ENCODE measurements around the gene CDC20. TPM values are rescaled to one million over a fixed set of nuclear protein-coding genes. Genes with fewer than 3 reads are reported as not detected.

CDC20 gene
- total RNA-seq, 2 experiments from 2014 or later = 130 to 141 TPM

- H3K27me3 Mint-ChIP-seq = no peaks in the 10 kb centered on the region
- H3K27ac Mint-ChIP-seq = no peak overlapping the region
- ChIA-PET CTCF (no interaction called here), POLR2A (interaction anchor here (1.3 kb wide), 1 partner anchor 13 kb away, joined by 4 read pairs; no protein-coding TSS in a partner anchor)
- DNase-seq = no peak
- H3K4me3 Mint-ChIP-seq = no peak overlapping the region
- H3K9me3 Mint-ChIP-seq = no peaks in the 10 kb centered on the region
- H3K4me1 Mint-ChIP-seq = peaks cover 22% of the 10 kb centered on the region
- peaks cover 18% of the 10 kb centered on the region for H3K36me3 Mint-ChIP-seq (ENCODE audit: low read depth)
These were observed 4.3 kb upstream of the CDC20 start for GRCh38 chr1:43354471-43354870.

DNA sequence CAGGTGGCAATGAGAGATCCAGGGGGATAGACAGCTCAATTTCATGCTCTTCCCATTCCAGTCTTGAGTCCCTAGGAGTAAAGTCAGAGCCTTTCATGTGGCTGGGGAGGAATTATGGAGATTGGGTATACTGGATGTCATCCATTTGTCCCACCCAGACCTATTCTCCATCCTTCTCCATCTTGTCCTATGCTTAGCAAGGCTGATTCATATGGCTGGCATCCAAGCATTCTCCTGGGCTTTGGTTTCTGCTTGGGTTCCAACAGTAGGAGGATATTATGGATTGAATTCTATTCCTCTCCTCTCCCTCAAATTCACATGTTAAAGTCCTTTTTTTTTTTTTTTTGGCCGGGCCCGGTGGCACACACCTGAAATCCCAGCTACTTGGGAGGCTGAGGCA is 3.8 kb upstream of the CDC20 start:
- H3K4me1 Mint-ChIP-seq = peaks cover 23% of the 10 kb centered on the region
- H3K36me3 Mint-ChIP-seq (ENCODE audit: low read depth) = peaks cover 22% of the 10 kb centered on the region
- H3K27me3 Mint-ChIP-seq = no peaks in the 10 kb centered on the region
- CTCF ChIA-PET = interaction anchor here (0.9 kb wide), 1 partner anchor 8 kb away, joined by 4 read pairs; no protein-coding TSS in a partner anchor
- DNase-seq = no peak
- H3K9me3 Mint-ChIP-seq = no peaks in the 10 kb centered on the region
- no peak overlapping the region for H3K4me3 Mint-ChIP-seq
- POLR2A ChIA-PET = interaction anchor here (1.3 kb wide), 1 partner anchor 12 kb away, joined by 6 read pairs; the partner anchor contains the start of gene ELOVL1
- no peak overlapping the region for H3K27ac Mint-ChIP-seq

DNA sequence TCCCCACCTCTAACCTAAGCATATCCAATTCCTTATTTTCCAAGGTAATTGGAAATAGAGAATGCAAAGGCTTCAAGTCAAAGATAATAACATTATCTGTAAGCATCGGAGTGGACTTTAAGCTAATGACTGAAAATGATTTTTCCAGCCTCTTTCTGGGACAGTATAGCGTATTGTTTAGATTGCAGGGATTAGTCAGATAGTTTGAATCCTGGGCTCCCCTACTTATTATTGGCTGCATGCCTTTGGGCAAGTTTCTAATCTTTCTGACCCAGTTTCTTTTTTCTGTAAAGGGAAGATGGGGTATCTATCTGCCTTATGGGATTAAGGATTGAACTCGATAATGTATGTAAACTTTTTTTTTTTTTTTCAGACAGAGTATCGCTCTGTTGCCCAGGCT is 1.5 kb upstream of the CDC20 start:
- Mint-ChIP-seq H3K27me3 (no peaks in the 10 kb centered on the region), H3K36me3 (ENCODE audit: low read depth) (peaks cover 45% of the 10 kb centered on the region), H3K4me1 (peaks cover 46% of the 10 kb centered on the region), H3K4me3 (peak overlapping the region; percentile 98), H3K27ac (no peak overlapping the region), H3K9me3 (no peaks in the 10 kb centered on the region)
- POLR2A ChIA-PET = interaction anchor here (4.3 kb wide), 1 partner anchor 11 kb away, joined by 73 read pairs; the partner anchor contains the start of gene ELOVL1
- no peak for DNase-seq
- CTCF ChIA-PET = interaction anchor here (0.8 to 1.2 kb wide), 2 partner anchors 33 to 130 kb away, joined by 3 read pairs; no protein-coding TSS in a partner anchor

- H3K27ac Mint-ChIP-seq = peak overlapping the region; percentile 80
- no peaks in the 10 kb centered on the region for H3K27me3 Mint-ChIP-seq
- CTCF ChIA-PET = interaction anchor here (0.7 to 1.6 kb wide), 7 partner anchors 9 to 881 kb away, joined by 3 to 22 read pairs (median 6); partner anchors contain the start of gene ELOVL1
- DNase-seq = no peak
- peaks cover 55% of the 10 kb centered on the region for H3K36me3 Mint-ChIP-seq (ENCODE audit: low read depth)
- no peaks in the 10 kb centered on the region for H3K9me3 Mint-ChIP-seq
- peak overlapping the region; percentile 98 for H3K4me3 Mint-ChIP-seq
- peaks cover 54% of the 10 kb centered on the region for H3K4me1 Mint-ChIP-seq
- POLR2A ChIA-PET = interaction anchor here (0.5 to 4.3 kb wide), 17 partner anchors 9 to 617 kb away, joined by 3 to 73 read pairs (median 5); partner anchors contain the start of genes CFAP57, EBNA1BP2, ELOVL1 and HYI
These were observed 548 bp upstream of the CDC20 start for GRCh38 chr1:43358121-43358745.

- H3K27me3 Mint-ChIP-seq = no peaks in the 10 kb centered on the region
- DNase-seq = no peak
- POLR2A ChIA-PET = interaction anchor here (0.8 to 4.3 kb wide), 8 partner anchors 8 to 677 kb away, joined by 3 to 73 read pairs (median 6); partner anchors contain the start of genes ELOVL1, HYI, MED8 and SZT2
- H3K4me3 Mint-ChIP-seq = peak overlapping the region; percentile 98
- peaks cover 68% of the 10 kb centered on the region for H3K36me3 Mint-ChIP-seq (ENCODE audit: low read depth)
- H3K9me3 Mint-ChIP-seq = no peaks in the 10 kb centered on the region
- H3K4me1 Mint-ChIP-seq = peaks cover 60% of the 10 kb centered on the region
- peak overlapping the region; percentile 80 for H3K27ac Mint-ChIP-seq
- CTCF ChIA-PET = no interaction called here
These were observed 915 bp downstream of the CDC20 start for GRCh38 chr1:43359696-43360095.

DNA sequence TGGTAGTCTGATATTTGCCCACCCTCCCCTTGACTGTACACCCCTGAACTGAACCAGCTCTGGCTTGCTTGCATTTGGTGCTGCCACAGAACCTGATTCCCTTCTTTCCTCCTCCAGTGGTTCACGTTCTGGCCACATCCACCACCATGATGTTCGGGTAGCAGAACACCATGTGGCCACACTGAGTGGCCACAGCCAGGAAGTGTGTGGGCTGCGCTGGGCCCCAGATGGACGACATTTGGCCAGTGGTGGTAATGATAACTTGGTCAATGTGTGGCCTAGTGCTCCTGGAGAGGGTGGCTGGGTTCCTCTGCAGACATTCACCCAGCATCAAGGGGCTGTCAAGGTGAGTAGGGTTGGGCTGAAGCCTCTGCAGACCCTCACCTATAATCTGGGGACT is 1.8 kb downstream of the CDC20 start:
- Mint-ChIP-seq H3K4me3 (peak overlapping the region; percentile 98), H3K27me3 (no peaks in the 10 kb centered on the region), H3K9me3 (no peaks in the 10 kb centered on the region), H3K27ac (peak overlapping the region; percentile 80), H3K36me3 (ENCODE audit: low read depth) (peaks cover 76% of the 10 kb centered on the region), H3K4me1 (peaks cover 68% of the 10 kb centered on the region)
- DNase-seq = no peak
- ChIA-PET CTCF (no interaction called here), POLR2A (interaction anchor here (0.6 to 4.3 kb wide), 4 partner anchors 7 to 513 kb away, joined by 3 to 73 read pairs (median 4); partner anchors contain the start of genes ELOVL1, MED8 and SZT2)

DNA sequence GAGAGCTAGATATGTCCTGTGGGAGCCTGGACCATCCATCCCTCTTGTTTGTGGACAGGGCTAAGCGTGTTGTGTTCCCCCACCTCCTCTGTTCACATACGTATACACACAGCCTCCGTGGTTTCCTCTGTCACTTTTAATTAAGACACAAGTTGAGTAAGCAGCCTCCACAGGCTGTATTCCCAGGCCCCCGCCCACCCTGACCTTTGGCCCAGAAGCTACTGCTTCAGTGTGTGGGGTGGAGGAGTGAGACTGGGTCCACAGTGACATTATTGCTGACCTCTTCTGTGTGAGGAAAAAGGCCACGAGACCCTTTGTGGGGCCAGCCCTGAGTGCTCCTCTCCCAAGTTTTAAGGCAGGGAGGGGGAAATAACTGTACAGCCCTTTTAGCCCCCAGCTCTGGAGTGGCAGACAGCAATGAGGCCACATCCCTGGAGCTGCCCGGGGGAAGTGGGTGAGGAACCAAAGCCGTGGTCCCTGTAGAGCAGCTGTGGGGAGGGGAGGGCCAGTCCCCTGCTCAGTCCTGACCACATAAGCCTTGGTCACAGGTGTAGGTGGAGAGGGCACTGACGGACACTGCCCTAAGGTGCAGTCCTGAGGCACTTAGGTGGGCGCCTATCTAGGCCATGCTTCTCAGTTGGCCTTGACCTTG is 4.6 kb downstream of the CDC20 start:
- DNase-seq = no peak
- no peak overlapping the region for H3K4me3 Mint-ChIP-seq
- no peaks in the 10 kb centered on the region for H3K9me3 Mint-ChIP-seq
- peaks cover 73% of the 10 kb centered on the region for H3K4me1 Mint-ChIP-seq
- H3K36me3 Mint-ChIP-seq (ENCODE audit: low read depth) = peaks cover 71% of the 10 kb centered on the region
- ChIA-PET CTCF (interaction anchor here (0.5 kb wide), 1 partner anchor 8 kb away, joined by 4 read pairs; no protein-coding TSS in a partner anchor), POLR2A (interaction anchor here (1.4 kb wide), 2 partner anchors 13 to 27 kb away, joined by 3 to 5 read pairs; partner anchors contain the start of genes MED8 and SZT2)
- no peaks in the 10 kb centered on the region for H3K27me3 Mint-ChIP-seq
- peak overlapping the region; percentile 63 for H3K27ac Mint-ChIP-seq

- no peak for DNase-seq
- H3K4me3 Mint-ChIP-seq = no peak overlapping the region
- ChIA-PET POLR2A (interaction anchor here (1.4 kb wide), 1 partner anchor 26 kb away, joined by 5 read pairs; the partner anchor contains the start of genes MED8 and SZT2), CTCF (no interaction called here)
- peaks cover 76% of the 10 kb centered on the region for H3K4me1 Mint-ChIP-seq
- H3K9me3 Mint-ChIP-seq = no peaks in the 10 kb centered on the region
- H3K27me3 Mint-ChIP-seq = no peaks in the 10 kb centered on the region
- H3K36me3 Mint-ChIP-seq (ENCODE audit: low read depth) = peaks cover 70% of the 10 kb centered on the region
- H3K27ac Mint-ChIP-seq = peak overlapping the region; percentile 50
These were observed 5.2 kb downstream of the CDC20 start for GRCh38 chr1:43363935-43364525.

- Mint-ChIP-seq H3K4me3 (peak overlapping the region; percentile 95), H3K27ac (peak overlapping the region; percentile 83), H3K9me3 (no peaks in the 10 kb centered on the region), H3K36me3 (ENCODE audit: low read depth) (peaks cover 55% of the 10 kb centered on the region), H3K27me3 (no peaks in the 10 kb centered on the region), H3K4me1 (peaks cover 68% of the 10 kb centered on the region)
- CTCF ChIA-PET = interaction anchor here (3.5 kb wide), 1 partner anchor 7 kb away, joined by 22 read pairs; the partner anchor contains the start of gene CDC20
- POLR2A ChIA-PET = interaction anchor here (0.9 kb wide), 1 partner anchor 10 kb away, joined by 3 read pairs; no protein-coding TSS in a partner anchor
- DNase-seq = no peak
These were observed 6.9 kb downstream of the CDC20 start for GRCh38 chr1:43365678-43366077.

DNA sequence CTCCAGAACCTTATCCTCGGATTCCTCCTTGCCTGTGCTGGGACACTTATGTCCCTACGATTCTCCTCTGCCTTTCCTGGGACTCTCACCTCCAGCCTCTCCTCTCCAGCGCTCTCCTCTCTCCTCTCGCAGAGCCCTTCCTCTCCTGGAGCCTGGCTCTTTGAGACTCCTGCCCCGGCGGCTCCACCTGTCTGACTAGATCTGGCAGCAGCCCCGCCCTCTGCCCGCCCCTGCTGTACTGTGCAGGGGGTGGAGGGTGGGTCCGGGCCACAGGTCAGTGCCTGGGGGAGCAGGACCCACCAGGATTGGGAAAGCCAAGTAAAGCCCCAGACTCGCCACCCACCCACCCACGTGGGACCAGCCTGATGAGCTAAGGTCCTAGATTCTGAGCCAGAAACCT is 7.4 kb downstream of the CDC20 start:
- ChIA-PET POLR2A (interaction anchor here (0.9 to 1.6 kb wide), 2 partner anchors 10 kb away, joined by 3 to 9 read pairs; no protein-coding TSS in a partner anchor), CTCF (interaction anchor here (3.5 kb wide), 1 partner anchor 8 kb away, joined by 22 read pairs; the partner anchor contains the start of gene CDC20)
- Mint-ChIP-seq H3K36me3 (ENCODE audit: low read depth) (peaks cover 50% of the 10 kb centered on the region), H3K4me1 (peaks cover 67% of the 10 kb centered on the region), H3K27ac (peak overlapping the region; percentile 83), H3K9me3 (no peaks in the 10 kb centered on the region), H3K4me3 (peak overlapping the region; percentile 95), H3K27me3 (no peaks in the 10 kb centered on the region)
- no peak for DNase-seq

GRCh38 chr1:43366601-43367025 is 7.8 kb downstream of the CDC20 start:
- H3K36me3 Mint-ChIP-seq (ENCODE audit: low read depth) = peaks cover 46% of the 10 kb centered on the region
- peak overlapping the region; percentile 95 for H3K4me3 Mint-ChIP-seq
- no peaks in the 10 kb centered on the region for H3K9me3 Mint-ChIP-seq
- peak overlapping the region; percentile 83 for H3K27ac Mint-ChIP-seq
- ChIA-PET CTCF (interaction anchor here (3.5 kb wide), 1 partner anchor 8 kb away, joined by 22 read pairs; the partner anchor contains the start of gene CDC20), POLR2A (interaction anchor here (1.0 to 3.3 kb wide), 5 partner anchors 8 to 23 kb away, joined by 4 to 73 read pairs (median 9); partner anchors contain the start of genes CDC20, MED8 and SZT2)
- H3K27me3 Mint-ChIP-seq = no peaks in the 10 kb centered on the region
- peaks cover 64% of the 10 kb centered on the region for H3K4me1 Mint-ChIP-seq
- no peak for DNase-seq
